HG03565 (cell line): ENCODE measurements around the gene MOCS1.

Source experiments
- ATAC-seq: cut with Tn5 transposase; IDR thresholded peaks from one replicate; pipeline ENCODE4 v1.9.1; 2021; ENCODE audit warnings: mild to moderate bottlenecking, moderate library complexity; ENCODE audit not compliant: unreplicated experiment

MOCS1 gene

GRCh38 chr6:39881851-39882530, 52.3 kb downstream of the MOCS1 start:
- no peak for ATAC-seq

GRCh38 chr6:39880594-39880993, 53.7 kb downstream of the MOCS1 start:
- ATAC-seq, result no peak

- ATAC-seq, result no peak
Observed at GRCh38 chr6:39879535-39879934, 54.7 kb downstream of the MOCS1 start.

- no peak for ATAC-seq
Observed at GRCh38 chr6:39876826-39877225, 57.4 kb downstream of the MOCS1 start.

- no peak for ATAC-seq
Observed at GRCh38 chr6:39876111-39876510, 58.2 kb downstream of the MOCS1 start.

- ATAC-seq, result no peak
Observed at GRCh38 chr6:39873439-39873838, 60.8 kb downstream of the MOCS1 start.

GRCh38 chr6:39870950-39871349, 63.3 kb downstream of the MOCS1 start:
- no peak for ATAC-seq

- ATAC-seq, result no peak
Observed at GRCh38 chr6:39867592-39867991, 66.7 kb downstream of the MOCS1 start.

GRCh38 chr6:39865011-39865888, 69.0 kb downstream of the MOCS1 start:
- ATAC-seq, result no peak

- no peak for ATAC-seq
Observed at GRCh38 chr6:39861663-39862062, 72.6 kb downstream of the MOCS1 start.

GRCh38 chr6:39859025-39859424, 75.2 kb downstream of the MOCS1 start:
- no peak for ATAC-seq

GRCh38 chr6:39855356-39855995, 78.8 kb downstream of the MOCS1 start:
- ATAC-seq, result no peak
